ENCODE data around the gene CS.

DNA sequence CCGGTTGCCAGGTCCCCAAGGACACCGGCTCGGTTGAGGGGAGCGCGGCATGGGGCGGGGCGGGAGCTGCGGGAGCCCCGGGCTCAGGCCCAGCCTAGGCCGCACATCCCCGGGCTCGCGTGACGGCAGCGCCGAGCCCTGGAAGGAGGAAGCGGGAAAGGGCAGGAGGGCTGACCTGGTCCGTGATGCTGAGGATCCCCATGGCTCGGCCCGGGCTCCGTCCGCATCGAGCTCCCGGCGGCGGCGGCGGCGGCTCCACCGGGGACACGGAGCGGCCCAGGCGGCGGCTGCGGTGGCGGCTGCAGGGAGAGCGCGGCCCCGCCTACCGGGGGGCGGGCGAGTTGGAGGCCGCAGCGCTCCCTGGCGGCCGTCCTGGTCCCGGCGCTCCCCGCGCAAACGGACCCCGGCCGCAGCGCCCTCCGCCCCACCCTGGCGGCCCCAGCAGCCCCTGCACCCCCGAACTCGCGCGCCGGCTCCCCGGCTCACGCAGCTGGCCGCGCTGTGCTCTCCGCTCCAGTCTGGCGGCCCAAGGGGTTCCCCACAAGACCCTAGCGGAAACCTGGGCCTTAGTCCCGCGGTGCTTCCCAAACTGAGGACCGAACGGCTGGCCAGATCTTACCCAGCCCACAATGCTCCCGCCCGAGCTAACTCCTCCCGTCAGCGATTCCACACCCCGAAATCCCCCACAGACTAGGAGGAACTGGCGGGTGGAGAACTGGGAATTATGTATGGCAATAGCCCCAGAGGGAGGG, 41.9 kb downstream of the CS start, which contains the start of gene ANKRD52:
- TF ChIP-seq, protein P1, sequence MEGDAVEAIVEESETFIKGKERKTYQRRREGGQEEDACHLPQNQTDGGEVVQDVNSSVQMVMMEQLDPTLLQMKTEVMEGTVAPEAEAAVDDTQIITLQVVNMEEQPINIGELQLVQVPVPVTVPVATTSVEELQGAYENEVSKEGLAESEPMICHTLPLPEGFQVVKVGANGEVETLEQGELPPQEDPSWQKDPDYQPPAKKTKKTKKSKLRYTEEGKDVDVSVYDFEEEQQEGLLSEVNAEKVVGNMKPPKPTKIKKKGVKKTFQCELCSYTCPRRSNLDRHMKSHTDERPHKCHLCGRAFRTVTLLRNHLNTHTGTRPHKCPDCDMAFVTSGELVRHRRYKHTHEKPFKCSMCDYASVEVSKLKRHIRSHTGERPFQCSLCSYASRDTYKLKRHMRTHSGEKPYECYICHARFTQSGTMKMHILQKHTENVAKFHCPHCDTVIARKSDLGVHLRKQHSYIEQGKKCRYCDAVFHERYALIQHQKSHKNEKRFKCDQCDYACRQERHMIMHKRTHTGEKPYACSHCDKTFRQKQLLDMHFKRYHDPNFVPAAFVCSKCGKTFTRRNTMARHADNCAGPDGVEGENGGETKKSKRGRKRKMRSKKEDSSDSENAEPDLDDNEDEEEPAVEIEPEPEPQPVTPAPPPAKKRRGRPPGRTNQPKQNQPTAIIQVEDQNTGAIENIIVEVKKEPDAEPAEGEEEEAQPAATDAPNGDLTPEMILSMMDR (IDR thresholded peaks at IDR 0.05; ENCODE audit: low read depth, low read length, poor library complexity, severe bottlenecking) = peak; percentile 66
- no peak for TF ChIP-seq EZH2phosphoT487 (IDR thresholded peaks at IDR 0.05; ENCODE audit: borderline replicate concordance, low read length)
